Stromal cell of bone marrow (primary cell): ENCODE data around the gene WDR12.
A peak's percentile ranks its signal among the peaks of the same experiment; 100 is the strongest.
"Not testable (repeated sequence)": the region's sequence is repeated elsewhere in the genome, so short reads cannot be mapped to it uniquely, and the experiment has no call there.

Experiments used
- DNase-seq: peaks from one replicate; pipeline ENCODE4 v3.0.0-alpha.2; 2012; ENCODE audit warnings: low read depth

WDR12 gene

GRCh38 chr2:202883987-202884675 is 27.3 kb downstream of the WDR12 start:
- no peak for DNase-seq

GRCh38 chr2:202881570-202881969 is 29.9 kb downstream of the WDR12 start:
- no peak for DNase-seq

GRCh38 chr2:202877699-202878098 is 33.8 kb downstream of the WDR12 start:
- DNase-seq, result no peak

- DNase-seq, result peak; percentile 40
These were observed 40.0 kb downstream of the WDR12 start, which contains the start of gene ICA1L for GRCh38 chr2:202871300-202872141. Gene ICA1L (minus strand): TSS chr2:202871766. CDS start chr2:202829009, 42,757 bp downstream.

GRCh38 chr2:202870431-202871299 is 40.8 kb downstream of the WDR12 start:
- no peak for DNase-seq

GRCh38 chr2:202861987-202862386 is 49.5 kb downstream of the WDR12 start:
- DNase-seq, result no peak

GRCh38 chr2:202858601-202859000 is 52.9 kb downstream of the WDR12 start:
- no peak for DNase-seq

GRCh38 chr2:202849343-202849742 is 62.1 kb downstream of the WDR12 start:
- DNase-seq, result not testable (repeated sequence)

- DNase-seq, result no peak
These were observed 62.7 kb downstream of the WDR12 start for GRCh38 chr2:202848813-202849212.

GRCh38 chr2:202847693-202848524 is 63.6 kb downstream of the WDR12 start:
- DNase-seq, result no peak

GRCh38 chr2:202844656-202845055 is 66.8 kb downstream of the WDR12 start:
- no peak for DNase-seq

- DNase-seq, result no peak
These were observed 68.8 kb downstream of the WDR12 start for GRCh38 chr2:202842690-202843089.

GRCh38 chr2:202841090-202841867 is 70.2 kb downstream of the WDR12 start:
- no peak for DNase-seq

- DNase-seq, result peak; percentile 40
These were observed 79.9 kb downstream of the WDR12 start for GRCh38 chr2:202831242-202832220.

GRCh38 chr2:202824901-202825300 is 86.6 kb downstream of the WDR12 start:
- DNase-seq, result no peak
